Panc1 (cell line): ENCODE measurements around the gene GLIPR1L2. TPM values are rescaled to one million over a fixed set of nuclear protein-coding genes. Genes with fewer than 3 reads are reported as not detected.

ENCODE experiments used
- ATAC-seq: fragments of 200-7000 bp; cut with Tn5 transposase; 2 replicates; pipeline ENCODE4 v1.9.1; 2020; ENCODE audit warnings: mild to moderate bottlenecking, moderate library complexity
- Bru-seq: library from RNA; stranded (reverse); fragments of 400-500 nt; gene quantifications from one replicate; lab custom pipeline; 2021; lab: Mats Ljungman, UMichigan
- BruChase-seq, 2 experiments: library from RNA; stranded (reverse); fragments of 400-500 nt; gene quantifications; one replicate each; lab custom pipeline; 2021; lab: Mats Ljungman, UMichigan
- BruUV-seq: library from RNA; stranded (reverse); fragments of 400-500 nt; replicated peaks from 2 replicates; lab custom pipeline; 2021; lab: Mats Ljungman, UMichigan
- CTCF ChIA-PET: fragments of 300-600 bp; sonication (Branson Sonifier 250); formaldehyde crosslinking; loops from one replicate; lab custom pipeline; 2022; ENCODE audit warnings: antibody characterized with exemption; lab: Charles Lee
- POLR2A ChIA-PET: fragments of 300-600 bp; sonication (Branson Sonifier 250); formaldehyde crosslinking; loops from one replicate; lab custom pipeline; 2022; ENCODE audit warnings: antibody characterized with exemption; lab: Charles Lee
- DNase-seq: peaks from one replicate; pipeline ENCODE4 v3.0.0-alpha.2; 2010; ENCODE audit warnings: low read depth, low spot score
- H3K27ac ChIP-seq: 2 replicates; pipeline ENCODE4 v1.5.1; 2011; ENCODE audit warnings: mild to moderate bottlenecking, low read length, inconsistent platforms
- H3K27me3 ChIP-seq: fragments of 200-500 bp; sonication (Bioruptor generic); 2 replicates; pipeline ENCODE4 v1.6.0; 2014; ENCODE audit warnings: low read length, inconsistent platforms; ENCODE audit not compliant: control insufficient read depth, insufficient read depth
- H3K36me3 ChIP-seq: fragments of 200-500 bp; sonication (Bioruptor generic); 2 replicates; pipeline ENCODE4 v1.5.1; 2014; ENCODE audit warnings: inconsistent platforms, mild to moderate bottlenecking, low read length, moderate library complexity; ENCODE audit not compliant: control insufficient read depth, insufficient read depth
- H3K4me1 ChIP-seq: 2 replicates; pipeline ENCODE4 v1.5.1; 2011; ENCODE audit warnings: inconsistent platforms, mild to moderate bottlenecking, low read length, moderate library complexity; ENCODE audit not compliant: control insufficient read depth, insufficient read depth
- H3K4me3 ChIP-seq, 2 experiments: 2 replicates each; pipeline ENCODE4 v1.5.1; 2011 to 2012; ENCODE audit warnings: low read depth in 2 of 2, low read length in 2 of 2, mild to moderate bottlenecking in 2 of 2, inconsistent platforms in 1 of 2, moderate library complexity in 1 of 2
- H3K9me3 ChIP-seq: fragments of 200-500 bp; sonication (Bioruptor generic); 2 replicates; pipeline ENCODE4 v1.5.1; 2014; ENCODE audit warnings: low read depth, mild to moderate bottlenecking, inconsistent platforms, low read length, moderate library complexity; ENCODE audit not compliant: control insufficient read depth, insufficient read depth
- POLR2AphosphoS5 ChIP-seq: IDR thresholded peaks from 2 replicates; pipeline ENCODE4 v1.6.1; 2012; ENCODE audit warnings: mild to moderate bottlenecking, low read depth, low read length, moderate library complexity
- SIN3A ChIP-seq: IDR thresholded peaks from 2 replicates; pipeline ENCODE4 v1.6.1; 2012; ENCODE audit warnings: low read depth, mild to moderate bottlenecking, low read length, moderate library complexity, borderline replicate concordance; ENCODE audit not compliant: insufficient read depth
- TCF7L2 ChIP-seq: IDR thresholded peaks from 2 replicates; pipeline ENCODE4 v1.6.1; 2011; ENCODE audit warnings: mild to moderate bottlenecking, low read depth, low read length, inconsistent platforms
- in situ Hi-C: cut with HindIII; loops from 2 replicates; pipeline ENCODE4 v1.10.0; 2016; ENCODE audit warnings: low sequenced_read_pairs, low pct_unique_long_range_greater_than_20kb
- intact Hi-C: fragments of 100-400 bp; cut with micrococcal nuclease; formaldehyde crosslinking; loops from one replicate; pipeline ENCODE4 v1.10.0; 2022; ENCODE audit not compliant: unreplicated experiment
- long read RNA-seq: library from polyadenylated mRNA; unstranded; transcript quantifications from one replicate; pipeline ENCODE4 v2.0.0, GENCODE V29; 2021; ENCODE audit not compliant: unreplicated experiment
- polyA plus RNA-seq: library from polyadenylated mRNA; unstranded; fragments of >200 nt; gene quantifications from one replicate; pipeline ENCODE4 v1.2.1, GENCODE V29; 2012; ENCODE audit warnings: missing spikeins; ENCODE audit not compliant: insufficient read length
- total RNA-seq: library from RNA; stranded (reverse); gene quantifications from one replicate; pipeline ENCODE4 v1.2.1, GENCODE V29; 2021; ENCODE audit not compliant: unreplicated experiment
- TF ChIP-seq, protein P1 (sequence below): fragments of 450-650 bp; IDR thresholded peaks from 2 replicates; pipeline ENCODE4 v1.5.1; 2017; ENCODE audit warnings: mild to moderate bottlenecking
- TF ChIP-seq, protein P2 (sequence below), 2 experiments: IDR thresholded peaks; 2 replicates each; pipeline ENCODE4 v1.6.1; 2011 to 2012; ENCODE audit warnings: low read depth in 2 of 2, control low read depth in 1 of 2, low read length in 1 of 2, mild to moderate bottlenecking in 1 of 2, moderate library complexity in 1 of 2; ENCODE audit not compliant: insufficient read depth in 1 of 2

Gene GLIPR1L2
- total RNA-seq (0.72 TPM), Bru-seq, nascent RNA (percentile 26 among the genes with signal in this experiment), BruChase-seq, experiment 1, labeled RNA remaining after a 2-hour chase (percentile 29 among the genes with signal in this experiment), BruChase-seq, experiment 2, labeled RNA remaining after a 6-hour chase (percentile 27 among the genes with signal in this experiment)
- 0.45 TPM for polyA plus RNA-seq
- long read RNA-seq, partial matches to known transcripts = 0 of 2 reads
- long read RNA-seq, other reads (novel, unspliced or antisense) = 1 of 2 reads

DNA sequence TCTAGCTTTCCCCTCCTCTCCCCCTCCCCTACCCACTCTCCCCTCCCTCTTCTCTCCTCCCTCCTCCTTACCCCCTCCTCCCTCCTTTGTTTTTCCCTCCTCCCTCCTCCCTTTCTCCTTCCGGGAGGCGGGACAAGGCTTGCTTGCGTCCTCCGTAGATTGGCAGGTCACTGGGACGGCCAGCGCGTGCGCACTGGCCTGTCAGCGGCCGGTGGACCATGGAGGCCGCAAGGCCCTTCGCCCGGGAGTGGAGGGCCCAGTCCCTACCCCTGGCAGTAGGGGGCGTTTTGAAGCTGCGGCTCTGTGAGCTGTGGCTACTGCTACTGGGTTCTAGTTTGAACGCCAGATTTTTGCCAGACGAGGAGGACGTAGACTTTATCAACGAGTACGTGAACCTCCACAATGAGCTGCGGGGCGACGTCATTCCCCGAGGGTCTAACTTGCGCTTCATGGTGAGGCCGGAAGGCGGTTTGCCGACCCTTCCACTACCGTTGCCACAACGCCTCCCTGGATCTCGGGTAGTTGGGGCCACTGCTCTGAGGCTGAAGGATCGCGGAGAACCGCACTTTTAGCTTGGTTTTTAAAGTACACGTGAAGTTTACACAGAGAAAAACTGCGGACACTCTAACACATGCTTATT is at the start of gene GLIPR1L2:
TSS of gene GLIPR1L2 (plus strand) at position 191 of the 640 bp plus-strand sequence. CDS start at position 219, 28 bp downstream.
- Histone ChIP-seq H3K4me1 (peaks cover 20% of the 10 kb centered on the region), H3K36me3 (no peaks in the 10 kb centered on the region; the same call in 1 of the 2 replicates), H3K4me3 (peak within 1 kb of the TSS; percentile 55 to 73), H3K27me3 (no peaks in the 10 kb centered on the region), H3K27ac (peak within 1 kb of the TSS; percentile 98), H3K9me3 (peaks cover 3% of the 10 kb centered on the region; the same call in 1 of the 2 replicates)
- in situ Hi-C loops (no loop called here), intact Hi-C loops (loop anchor here (5.0 kb wide), 1 partner anchor 91 kb away; the partner anchor contains the start of gene GLIPR1)
- no TSS peak for BruUV-seq
- TF ChIP-seq, protein P1, sequence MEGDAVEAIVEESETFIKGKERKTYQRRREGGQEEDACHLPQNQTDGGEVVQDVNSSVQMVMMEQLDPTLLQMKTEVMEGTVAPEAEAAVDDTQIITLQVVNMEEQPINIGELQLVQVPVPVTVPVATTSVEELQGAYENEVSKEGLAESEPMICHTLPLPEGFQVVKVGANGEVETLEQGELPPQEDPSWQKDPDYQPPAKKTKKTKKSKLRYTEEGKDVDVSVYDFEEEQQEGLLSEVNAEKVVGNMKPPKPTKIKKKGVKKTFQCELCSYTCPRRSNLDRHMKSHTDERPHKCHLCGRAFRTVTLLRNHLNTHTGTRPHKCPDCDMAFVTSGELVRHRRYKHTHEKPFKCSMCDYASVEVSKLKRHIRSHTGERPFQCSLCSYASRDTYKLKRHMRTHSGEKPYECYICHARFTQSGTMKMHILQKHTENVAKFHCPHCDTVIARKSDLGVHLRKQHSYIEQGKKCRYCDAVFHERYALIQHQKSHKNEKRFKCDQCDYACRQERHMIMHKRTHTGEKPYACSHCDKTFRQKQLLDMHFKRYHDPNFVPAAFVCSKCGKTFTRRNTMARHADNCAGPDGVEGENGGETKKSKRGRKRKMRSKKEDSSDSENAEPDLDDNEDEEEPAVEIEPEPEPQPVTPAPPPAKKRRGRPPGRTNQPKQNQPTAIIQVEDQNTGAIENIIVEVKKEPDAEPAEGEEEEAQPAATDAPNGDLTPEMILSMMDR = peak; percentile 94
- TF ChIP-seq TCF7L2 (no peak), SIN3A (no peak), POLR2AphosphoS5 (peak; percentile 60; the same call in 1 of the 2 replicates)
- TF ChIP-seq, protein P2, sequence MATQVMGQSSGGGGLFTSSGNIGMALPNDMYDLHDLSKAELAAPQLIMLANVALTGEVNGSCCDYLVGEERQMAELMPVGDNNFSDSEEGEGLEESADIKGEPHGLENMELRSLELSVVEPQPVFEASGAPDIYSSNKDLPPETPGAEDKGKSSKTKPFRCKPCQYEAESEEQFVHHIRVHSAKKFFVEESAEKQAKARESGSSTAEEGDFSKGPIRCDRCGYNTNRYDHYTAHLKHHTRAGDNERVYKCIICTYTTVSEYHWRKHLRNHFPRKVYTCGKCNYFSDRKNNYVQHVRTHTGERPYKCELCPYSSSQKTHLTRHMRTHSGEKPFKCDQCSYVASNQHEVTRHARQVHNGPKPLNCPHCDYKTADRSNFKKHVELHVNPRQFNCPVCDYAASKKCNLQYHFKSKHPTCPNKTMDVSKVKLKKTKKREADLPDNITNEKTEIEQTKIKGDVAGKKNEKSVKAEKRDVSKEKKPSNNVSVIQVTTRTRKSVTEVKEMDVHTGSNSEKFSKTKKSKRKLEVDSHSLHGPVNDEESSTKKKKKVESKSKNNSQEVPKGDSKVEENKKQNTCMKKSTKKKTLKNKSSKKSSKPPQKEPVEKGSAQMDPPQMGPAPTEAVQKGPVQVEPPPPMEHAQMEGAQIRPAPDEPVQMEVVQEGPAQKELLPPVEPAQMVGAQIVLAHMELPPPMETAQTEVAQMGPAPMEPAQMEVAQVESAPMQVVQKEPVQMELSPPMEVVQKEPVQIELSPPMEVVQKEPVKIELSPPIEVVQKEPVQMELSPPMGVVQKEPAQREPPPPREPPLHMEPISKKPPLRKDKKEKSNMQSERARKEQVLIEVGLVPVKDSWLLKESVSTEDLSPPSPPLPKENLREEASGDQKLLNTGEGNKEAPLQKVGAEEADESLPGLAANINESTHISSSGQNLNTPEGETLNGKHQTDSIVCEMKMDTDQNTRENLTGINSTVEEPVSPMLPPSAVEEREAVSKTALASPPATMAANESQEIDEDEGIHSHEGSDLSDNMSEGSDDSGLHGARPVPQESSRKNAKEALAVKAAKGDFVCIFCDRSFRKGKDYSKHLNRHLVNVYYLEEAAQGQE (IDR thresholded peaks at IDR 0.05; ENCODE audit: insufficient read depth in 1 of 2, low read depth in 2 of 2, low read length in 1 of 2) = no peak
- CTCF ChIA-PET = interaction anchor here (0.6 to 1.5 kb wide), 5 partner anchors 89 to 1404 kb away, joined by 4 to 12 read pairs (median 6); partner anchors contain the start of genes GLIPR1 and PHLDA1
- DNase-seq (peak; percentile 94), ATAC-seq (peak; percentile 99)
- POLR2A ChIA-PET = interaction anchor here (0.6 to 0.8 kb wide), 5 partner anchors 62 to 353 kb away, joined by 3 to 9 read pairs (median 5); no protein-coding TSS in a partner anchor

DNA sequence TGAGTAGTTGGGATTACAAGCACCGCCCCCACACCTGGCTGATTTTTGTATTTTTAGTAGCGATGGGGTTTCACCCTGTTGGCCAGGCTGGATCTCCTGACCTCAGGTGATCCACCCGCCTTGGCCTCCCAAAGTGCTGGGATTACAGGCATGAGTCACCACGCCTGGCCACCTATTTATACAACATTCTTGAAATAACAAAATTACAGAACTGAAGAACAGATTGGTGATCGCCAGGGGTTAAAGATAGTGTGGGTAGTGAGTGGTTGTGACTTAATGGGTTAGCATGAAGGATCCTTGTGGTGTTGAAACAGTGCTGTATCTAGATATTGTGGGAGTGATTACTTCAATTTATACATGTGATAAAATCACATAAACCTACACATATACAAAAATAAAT is 49.0 kb upstream of the GLIPR1L2 start:
- in situ Hi-C loops = no loop called here

More for the DNA sequence above, 49.0 kb upstream of the GLIPR1L2 start:
- DNase-seq = no peak
- H3K4me1 ChIP-seq = no peaks in the 10 kb centered on the region
- POLR2A ChIA-PET = no interaction called here
- no peaks in the 10 kb centered on the region for H3K27me3 ChIP-seq
- CTCF ChIA-PET = no interaction called here
- no peak overlapping the region for H3K4me3 ChIP-seq
- no peaks in the 10 kb centered on the region; the same call in 1 of the 2 replicates for H3K36me3 ChIP-seq
- ATAC-seq = no peak
- no TSS peak for BruUV-seq
- no peak for TF ChIP-seq TCF7L2
- TF ChIP-seq, protein P2 (IDR thresholded peaks at IDR 0.05; ENCODE audit: insufficient read depth in 1 of 2, low read depth in 2 of 2, low read length in 1 of 2) = no peak
- no peak for TF ChIP-seq SIN3A
- no peak for TF ChIP-seq POLR2AphosphoS5
- TF ChIP-seq, protein P1 = no peak
- H3K9me3 ChIP-seq = no peaks in the 10 kb centered on the region
- intact Hi-C loops = no loop called here
- H3K27ac ChIP-seq = no peak overlapping the region
